HFFc6 (cell line): ENCODE data around the gene KRTAP10-5. TPM values are rescaled to one million over a fixed set of nuclear protein-coding genes. Genes with fewer than 3 reads are reported as not detected.
"Not testable (repeated sequence)": the region's sequence is repeated elsewhere in the genome, so short reads cannot be mapped to it uniquely, and the experiment has no call there.

ENCODE experiments used
- DNase-seq: peaks from one replicate; pipeline ENCODE4 v3.0.0-alpha.2; 2018
- H3K27ac Mint-ChIP-seq: 2 replicates; pipeline ENCODE4 v1.8.0; 2020; ENCODE audit warnings: mild to moderate bottlenecking, mixed read lengths
- H3K27me3 Mint-ChIP-seq: 2 replicates; pipeline ENCODE4 v1.8.0; 2021; ENCODE audit warnings: mild to moderate bottlenecking, moderate library complexity, mixed read lengths; ENCODE audit not compliant: insufficient read depth
- H3K36me3 Mint-ChIP-seq: 2 replicates; pipeline ENCODE4 v1.8.0; 2021; ENCODE audit warnings: low read depth, mixed read lengths
- H3K4me1 Mint-ChIP-seq: 2 replicates; pipeline ENCODE4 v1.8.0; 2020; ENCODE audit warnings: low read depth, mixed read lengths
- H3K4me3 Mint-ChIP-seq: 2 replicates; pipeline ENCODE4 v1.8.0; 2020; ENCODE audit warnings: mild to moderate bottlenecking, moderate library complexity, mixed read lengths
- H3K9me3 Mint-ChIP-seq: 2 replicates; pipeline ENCODE4 v1.8.0; 2020; ENCODE audit warnings: mild to moderate bottlenecking, mixed read lengths
- total RNA-seq, 6 experiments: library from RNA; stranded (reverse); fragmentation: NEBNext Ultra II Directional; extraction: Animal tissue kit (Norgen Biotek cat#: 25700); gene quantifications; 2 replicates in 1 of 6; 3 replicates in 5 of 6; pipeline ENCODE4 v1.2.3, GENCODE V29; 2021
- TF ChIP-seq, protein P1 (sequence below): fragments of 200-600 bp; sonication (generic); IDR thresholded peaks from 2 replicates; pipeline ENCODE4 v1.5.0; 2021; ENCODE audit warnings: antibody characterized with exemption, mild to moderate bottlenecking

The KRTAP10-5 gene
- total RNA-seq, 6 experiments from 2014 or later: not detected

DNA sequence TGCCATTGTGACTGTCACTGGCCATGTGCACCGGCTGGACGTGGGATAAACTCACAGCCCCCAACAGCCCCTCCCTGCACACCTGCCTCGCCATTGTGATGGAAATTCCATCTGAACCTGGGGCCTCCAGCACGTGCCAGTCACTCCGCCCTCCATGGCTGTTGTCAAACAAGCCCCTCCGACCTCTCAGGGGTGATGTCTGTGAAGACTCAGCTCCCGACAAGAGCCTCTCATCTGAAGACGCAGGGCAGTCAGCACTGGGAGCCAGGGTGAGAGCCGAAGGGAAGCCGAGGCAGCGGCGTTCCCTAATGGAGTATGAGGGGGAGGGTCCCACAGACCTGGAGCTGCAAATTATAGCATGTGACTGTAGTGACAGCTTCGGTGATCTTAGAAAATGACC lies 27.7 kb downstream of the KRTAP10-5 start:
- peaks cover 19% of the 10 kb centered on the region for H3K27me3 Mint-ChIP-seq

DNA sequence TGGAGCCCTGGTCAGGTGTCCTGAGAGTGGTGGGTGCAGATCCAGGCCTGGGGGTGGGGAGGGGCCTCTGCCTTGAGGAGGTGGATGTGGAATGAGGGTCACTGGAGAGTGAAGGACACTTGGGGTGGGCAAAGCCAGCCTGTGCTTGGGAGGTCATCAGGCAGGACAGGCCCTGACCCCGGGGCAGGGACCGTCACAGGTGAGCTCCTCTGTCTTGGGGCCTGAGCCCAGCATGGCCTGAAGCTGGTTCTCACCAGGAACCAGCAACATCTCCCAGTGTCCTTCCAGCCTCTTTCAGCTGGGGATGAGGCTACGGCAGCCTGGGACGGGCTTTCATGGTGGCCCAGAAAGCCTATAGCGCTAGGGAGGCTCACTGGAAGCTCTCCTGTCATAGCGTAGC lies 28.3 kb downstream of the KRTAP10-5 start:
- no peak for DNase-seq
- peaks cover 14% of the 10 kb centered on the region for H3K9me3 Mint-ChIP-seq
- TF ChIP-seq, protein P1, sequence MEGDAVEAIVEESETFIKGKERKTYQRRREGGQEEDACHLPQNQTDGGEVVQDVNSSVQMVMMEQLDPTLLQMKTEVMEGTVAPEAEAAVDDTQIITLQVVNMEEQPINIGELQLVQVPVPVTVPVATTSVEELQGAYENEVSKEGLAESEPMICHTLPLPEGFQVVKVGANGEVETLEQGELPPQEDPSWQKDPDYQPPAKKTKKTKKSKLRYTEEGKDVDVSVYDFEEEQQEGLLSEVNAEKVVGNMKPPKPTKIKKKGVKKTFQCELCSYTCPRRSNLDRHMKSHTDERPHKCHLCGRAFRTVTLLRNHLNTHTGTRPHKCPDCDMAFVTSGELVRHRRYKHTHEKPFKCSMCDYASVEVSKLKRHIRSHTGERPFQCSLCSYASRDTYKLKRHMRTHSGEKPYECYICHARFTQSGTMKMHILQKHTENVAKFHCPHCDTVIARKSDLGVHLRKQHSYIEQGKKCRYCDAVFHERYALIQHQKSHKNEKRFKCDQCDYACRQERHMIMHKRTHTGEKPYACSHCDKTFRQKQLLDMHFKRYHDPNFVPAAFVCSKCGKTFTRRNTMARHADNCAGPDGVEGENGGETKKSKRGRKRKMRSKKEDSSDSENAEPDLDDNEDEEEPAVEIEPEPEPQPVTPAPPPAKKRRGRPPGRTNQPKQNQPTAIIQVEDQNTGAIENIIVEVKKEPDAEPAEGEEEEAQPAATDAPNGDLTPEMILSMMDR: no peak

More for the DNA sequence above, 27.7 kb downstream of the KRTAP10-5 start:
- no peak for DNase-seq
- Mint-ChIP-seq H3K27ac (no peak overlapping the region), H3K9me3 (peaks cover 12% of the 10 kb centered on the region; the same call in 1 of the 2 replicates), H3K4me3 (no peak overlapping the region), H3K4me1 (no peaks in the 10 kb centered on the region), H3K36me3 (no peaks in the 10 kb centered on the region; the same call in 1 of the 2 replicates)
- TF ChIP-seq, protein P1: no peak

DNA sequence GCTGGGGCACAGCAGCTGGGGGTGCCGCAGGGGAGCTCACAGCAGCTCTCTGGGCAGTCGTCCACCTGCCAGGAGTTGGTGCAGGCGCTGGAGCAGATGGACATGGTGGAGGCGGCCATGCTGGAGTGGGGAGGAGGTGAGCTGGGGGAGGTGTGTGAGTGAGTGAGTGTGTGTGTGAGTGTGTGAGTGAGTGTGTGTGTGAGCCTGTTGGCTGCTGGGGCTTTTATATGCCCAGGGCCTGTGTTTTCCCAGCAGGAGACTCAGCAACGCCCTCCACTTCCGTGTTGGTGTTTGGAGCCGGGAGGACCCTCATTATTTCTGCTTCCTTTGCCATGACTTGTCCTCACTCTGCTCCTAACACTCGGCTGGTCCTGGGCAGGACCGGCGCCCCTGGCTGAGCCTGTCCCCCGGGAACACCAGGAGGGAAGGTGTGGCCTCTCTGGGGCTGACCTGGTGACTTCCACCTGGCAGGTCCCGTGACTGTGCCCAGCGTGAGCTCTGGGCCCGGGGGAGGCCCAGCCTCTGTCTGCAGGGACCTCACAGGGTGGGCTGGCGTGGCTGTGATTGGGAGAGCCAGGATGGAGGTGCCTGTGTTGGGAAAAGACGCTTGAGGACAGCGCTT lies 29.0 kb downstream of the KRTAP10-5 start, which contains the start of gene KRTAP10-2:
Gene KRTAP10-2 (minus strand): TSS at position 166 of the 622 bp plus-strand sequence. CDS start 47 bp downstream, at position 119.
- Mint-ChIP-seq H3K36me3 (no peaks in the 10 kb centered on the region; the same call in 1 of the 2 replicates), H3K4me3 (no peak within 1 kb of the TSS), H3K27me3 (peaks cover 23% of the 10 kb centered on the region), H3K4me1 (no peaks in the 10 kb centered on the region), H3K27ac (no peak within 1 kb of the TSS), H3K9me3 (peaks cover 21% of the 10 kb centered on the region)
- TF ChIP-seq, protein P1: no peak
- no peak for DNase-seq

More for the DNA sequence above, 28.3 kb downstream of the KRTAP10-5 start:
- Mint-ChIP-seq H3K27ac (no peak overlapping the region), H3K36me3 (no peaks in the 10 kb centered on the region; the same call in 1 of the 2 replicates), H3K27me3 (peaks cover 20% of the 10 kb centered on the region), H3K4me1 (no peaks in the 10 kb centered on the region), H3K4me3 (no peak overlapping the region)

DNA sequence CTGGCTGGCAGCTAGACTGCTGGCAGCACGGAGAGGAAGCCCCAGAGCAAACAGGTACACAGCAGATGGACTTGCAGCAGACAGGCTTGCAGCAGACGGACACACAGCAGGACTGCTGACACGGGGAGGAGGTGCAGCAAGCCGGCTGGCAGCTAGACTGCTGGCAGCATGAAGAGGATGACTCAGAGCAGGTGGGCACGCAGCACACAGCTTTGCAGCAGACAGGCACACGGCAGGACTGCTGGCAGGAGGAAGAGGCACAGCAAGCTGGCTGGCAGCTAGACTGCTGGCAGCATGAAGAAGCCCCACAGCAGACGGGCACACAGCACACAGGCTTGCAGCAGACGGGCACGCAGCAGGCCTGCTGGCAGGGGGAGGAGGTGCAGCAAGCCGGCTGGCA lies 29.6 kb downstream of the KRTAP10-5 start:
- H3K36me3 Mint-ChIP-seq: no peaks in the 10 kb centered on the region; the same call in 1 of the 2 replicates
- peaks cover 24% of the 10 kb centered on the region for H3K27me3 Mint-ChIP-seq
- H3K4me3 Mint-ChIP-seq: no peak overlapping the region
- no peak overlapping the region for H3K27ac Mint-ChIP-seq
- H3K4me1 Mint-ChIP-seq: no peaks in the 10 kb centered on the region
- peaks cover 22% of the 10 kb centered on the region for H3K9me3 Mint-ChIP-seq
- DNase-seq: no peak
- TF ChIP-seq, protein P1: no peak

DNA sequence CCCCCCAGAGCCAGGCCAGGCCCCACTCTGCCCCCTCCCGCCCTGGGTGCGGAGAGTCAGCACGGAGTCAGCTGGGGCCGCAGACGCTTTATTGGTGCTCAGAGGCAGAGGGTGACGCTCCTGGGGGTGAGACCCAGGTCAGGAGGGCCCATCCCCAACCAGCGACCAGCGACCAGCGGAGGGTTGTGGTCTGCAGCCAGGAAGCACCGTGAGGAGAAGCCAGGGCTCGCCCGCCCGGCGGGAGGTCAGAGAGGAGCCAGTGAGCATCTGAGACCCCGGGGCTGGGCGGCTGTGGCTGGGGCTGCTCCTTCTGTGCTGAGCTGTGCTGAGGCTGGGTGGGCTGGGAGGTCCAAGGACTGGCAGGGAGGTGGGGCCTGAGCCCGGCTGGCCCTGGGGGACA lies 30.1 kb downstream of the KRTAP10-5 start:
- H3K27ac Mint-ChIP-seq, H3K36me3 Mint-ChIP-seq, DNase-seq, H3K4me1 Mint-ChIP-seq, H3K4me3 Mint-ChIP-seq: not testable (repeated sequence)
- peaks cover 22% of the 10 kb centered on the region for H3K9me3 Mint-ChIP-seq
- peaks cover 24% of the 10 kb centered on the region for H3K27me3 Mint-ChIP-seq

DNA sequence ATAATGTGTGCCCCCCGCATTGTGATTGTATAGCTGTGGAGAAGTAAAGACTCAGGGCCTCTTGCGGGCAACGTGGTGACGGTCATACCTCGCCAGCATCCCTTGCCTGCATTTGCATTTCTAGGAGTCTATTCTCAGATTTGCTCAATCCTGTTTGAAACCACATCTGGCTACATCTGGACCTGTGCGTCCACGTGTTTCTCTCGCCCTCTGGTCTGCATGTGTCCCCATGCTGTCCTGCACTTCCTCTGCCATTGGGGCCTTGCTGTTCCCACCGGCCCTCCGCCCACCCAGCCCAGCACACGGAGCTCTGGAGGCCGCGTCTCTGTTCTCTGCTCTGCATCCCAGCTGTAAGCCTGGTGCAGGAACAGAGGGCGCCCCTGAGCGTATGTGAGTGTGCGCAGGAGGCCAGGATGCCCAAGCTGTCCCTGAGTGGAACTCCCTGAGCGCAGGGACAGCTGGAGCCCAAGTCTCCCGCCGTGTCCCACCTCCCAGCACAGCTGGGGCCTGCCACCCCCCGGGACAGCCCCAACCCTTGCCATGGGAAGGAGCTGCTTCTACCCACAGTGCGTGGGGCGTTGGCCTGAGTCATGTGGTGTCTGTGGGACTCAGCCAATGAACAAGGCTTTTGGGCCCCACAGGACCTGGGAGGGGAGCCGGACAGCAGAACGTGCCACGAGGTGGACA lies 30.7 kb downstream of the KRTAP10-5 start:
- DNase-seq: no peak
- Mint-ChIP-seq H3K27me3 (peaks cover 24% of the 10 kb centered on the region), H3K4me3 (no peak overlapping the region), H3K36me3 (no peaks in the 10 kb centered on the region; the same call in 1 of the 2 replicates), H3K4me1 (no peaks in the 10 kb centered on the region), H3K27ac (no peak overlapping the region), H3K9me3 (peaks cover 22% of the 10 kb centered on the region)
- TF ChIP-seq, protein P1: no peak
